Parathyroid adenoma (tissue), 2 donors: ENCODE measurements around the gene MLLT1.

ENCODE experiments used
- H2AFZ ChIP-seq: fragments of 300-600 bp; sonication (generic); one replicate; pipeline ENCODE4 v1.7.0; 2017; ENCODE audit warnings: antibody characterized with exemption, mild to moderate bottlenecking
- H3K27ac ChIP-seq: fragments of 300-600 bp; sonication (generic); one replicate; pipeline ENCODE4 v1.7.0; 2017
- H3K27me3 ChIP-seq: fragments of 300-600 bp; sonication (generic); one replicate; pipeline ENCODE4 v1.7.0; 2017; ENCODE audit warnings: low read length; ENCODE audit not compliant: control insufficient read depth, insufficient read depth
- H3K36me3 ChIP-seq: fragments of 300-600 bp; sonication (generic); one replicate; pipeline ENCODE4 v1.7.0; 2017; ENCODE audit warnings: low read length; ENCODE audit not compliant: control insufficient read depth, insufficient read depth
- H3K4me1 ChIP-seq: fragments of 300-600 bp; sonication (generic); one replicate; pipeline ENCODE4 v1.7.0; 2017; ENCODE audit warnings: control low read depth
- H3K4me2 ChIP-seq: fragments of 300-600 bp; sonication (generic); one replicate; pipeline ENCODE4 v1.7.0; 2017; ENCODE audit warnings: low read length
- H3K4me3 ChIP-seq: fragments of 300-600 bp; sonication (generic); one replicate; pipeline ENCODE4 v1.7.0; 2017; ENCODE audit warnings: low read depth, low read length
- H3K79me2 ChIP-seq: fragments of 300-600 bp; sonication (generic); one replicate; pipeline ENCODE4 v1.7.0; 2017; ENCODE audit warnings: control low read depth
- H3K9ac ChIP-seq: fragments of 300-600 bp; sonication (generic); one replicate; pipeline ENCODE4 v1.7.0; 2017; ENCODE audit warnings: mild to moderate bottlenecking
- H3K9me3 ChIP-seq: fragments of 300-600 bp; sonication (generic); one replicate; pipeline ENCODE4 v1.7.0; 2017; ENCODE audit warnings: low read length; ENCODE audit not compliant: control insufficient read depth
- TF ChIP-seq, protein P1 (sequence below): fragments of 300-600 bp; sonication (generic); IDR thresholded peaks from one replicate; pipeline ENCODE4 v1.7.0; 2017; ENCODE audit warnings: antibody characterized with exemption, mild to moderate bottlenecking
- donor health status: primary hyperparathyroidism.

MLLT1 gene

DNA sequence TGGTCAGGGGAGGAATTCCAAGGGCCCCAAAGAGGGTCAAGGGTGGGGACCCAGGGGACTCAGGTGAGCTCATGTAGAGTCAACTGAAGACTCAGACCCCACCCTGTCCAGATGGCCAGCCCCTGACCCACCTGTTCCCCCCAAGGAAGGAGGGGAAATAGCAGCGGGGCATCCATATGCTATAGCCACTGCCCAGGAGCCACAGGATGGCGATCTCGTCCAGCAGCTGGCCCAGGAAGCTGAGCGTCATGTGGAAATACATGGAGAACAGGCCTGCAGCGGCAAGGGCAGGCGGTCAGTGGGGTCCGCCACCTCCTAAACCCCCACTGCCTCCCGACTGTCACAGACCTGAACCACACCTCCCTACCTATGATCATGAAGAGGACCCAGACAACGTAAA is 32.2 kb upstream of the MLLT1 start:
- Histone ChIP-seq H3K4me3 (no peak overlapping the region), H3K79me2 (no peaks in the 10 kb centered on the region), H3K9me3 (no peaks in the 10 kb centered on the region), H3K27me3 (no peaks in the 10 kb centered on the region), H3K4me2 (no peak overlapping the region), H3K4me1 (no peaks in the 10 kb centered on the region), H3K27ac (no peak overlapping the region), H2AFZ (no peak overlapping the region), H3K9ac (no peak overlapping the region), H3K36me3 (no peaks in the 10 kb centered on the region)
- TF ChIP-seq, protein P1, sequence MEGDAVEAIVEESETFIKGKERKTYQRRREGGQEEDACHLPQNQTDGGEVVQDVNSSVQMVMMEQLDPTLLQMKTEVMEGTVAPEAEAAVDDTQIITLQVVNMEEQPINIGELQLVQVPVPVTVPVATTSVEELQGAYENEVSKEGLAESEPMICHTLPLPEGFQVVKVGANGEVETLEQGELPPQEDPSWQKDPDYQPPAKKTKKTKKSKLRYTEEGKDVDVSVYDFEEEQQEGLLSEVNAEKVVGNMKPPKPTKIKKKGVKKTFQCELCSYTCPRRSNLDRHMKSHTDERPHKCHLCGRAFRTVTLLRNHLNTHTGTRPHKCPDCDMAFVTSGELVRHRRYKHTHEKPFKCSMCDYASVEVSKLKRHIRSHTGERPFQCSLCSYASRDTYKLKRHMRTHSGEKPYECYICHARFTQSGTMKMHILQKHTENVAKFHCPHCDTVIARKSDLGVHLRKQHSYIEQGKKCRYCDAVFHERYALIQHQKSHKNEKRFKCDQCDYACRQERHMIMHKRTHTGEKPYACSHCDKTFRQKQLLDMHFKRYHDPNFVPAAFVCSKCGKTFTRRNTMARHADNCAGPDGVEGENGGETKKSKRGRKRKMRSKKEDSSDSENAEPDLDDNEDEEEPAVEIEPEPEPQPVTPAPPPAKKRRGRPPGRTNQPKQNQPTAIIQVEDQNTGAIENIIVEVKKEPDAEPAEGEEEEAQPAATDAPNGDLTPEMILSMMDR = no peak

DNA sequence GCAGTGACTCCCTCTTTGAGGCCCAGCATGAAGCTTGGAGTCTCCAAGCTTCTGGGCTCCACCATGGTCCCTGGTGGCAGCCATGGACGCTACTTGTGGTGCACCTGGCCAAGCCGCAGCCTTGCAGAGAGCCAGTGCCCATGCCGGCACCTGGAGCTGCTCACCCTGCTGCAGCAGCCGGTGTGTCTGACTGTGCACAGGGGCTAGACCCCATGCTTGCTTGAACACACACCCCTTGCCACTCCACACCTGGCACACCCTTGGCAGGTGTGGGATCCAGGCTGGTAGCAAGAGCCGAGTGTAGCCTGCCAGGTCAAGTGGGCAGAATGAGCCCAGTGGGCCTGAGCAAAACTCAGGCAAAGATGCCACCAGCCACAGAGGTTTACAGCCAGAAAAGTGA is 18.6 kb upstream of the MLLT1 start:
- no peak overlapping the region for H3K4me3 ChIP-seq
- H2AFZ ChIP-seq = no peak overlapping the region
- no peaks in the 10 kb centered on the region for H3K9me3 ChIP-seq
- no peak overlapping the region for H3K4me2 ChIP-seq
- no peaks in the 10 kb centered on the region for H3K27me3 ChIP-seq
- no peaks in the 10 kb centered on the region for H3K36me3 ChIP-seq
- TF ChIP-seq, protein P1 = no peak
- no peak overlapping the region for H3K9ac ChIP-seq
- H3K79me2 ChIP-seq = no peaks in the 10 kb centered on the region
- H3K4me1 ChIP-seq = no peaks in the 10 kb centered on the region
- H3K27ac ChIP-seq = no peak overlapping the region

DNA sequence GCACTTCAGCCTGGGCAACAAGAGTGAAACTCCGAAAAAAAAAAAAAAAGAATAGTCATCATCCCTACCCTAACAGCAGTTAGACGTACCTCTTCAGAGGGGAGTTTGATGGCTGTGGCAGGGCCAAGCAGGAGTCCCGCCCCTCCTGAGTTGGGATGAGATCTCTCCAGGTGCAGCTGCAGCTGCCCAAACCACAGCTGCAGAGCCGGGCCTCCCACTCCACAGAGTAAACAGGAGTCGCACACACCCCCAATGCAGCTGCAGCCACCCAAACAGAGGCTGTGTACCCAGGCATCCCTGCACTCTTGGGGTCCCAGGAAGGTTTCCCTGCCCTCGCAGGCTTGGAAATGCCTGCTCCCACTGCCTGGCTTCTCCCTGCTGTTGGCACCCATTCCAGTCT is 17.4 kb upstream of the MLLT1 start:
- no peak overlapping the region for H3K4me3 ChIP-seq
- TF ChIP-seq, protein P1 = no peak
- H3K27ac ChIP-seq = no peak overlapping the region
- no peak overlapping the region for H2AFZ ChIP-seq
- H3K9ac ChIP-seq = no peak overlapping the region
- H3K79me2 ChIP-seq = no peaks in the 10 kb centered on the region
- H3K27me3 ChIP-seq = no peaks in the 10 kb centered on the region
- H3K9me3 ChIP-seq = no peaks in the 10 kb centered on the region
- H3K36me3 ChIP-seq = no peaks in the 10 kb centered on the region
- H3K4me2 ChIP-seq = no peak overlapping the region
- no peaks in the 10 kb centered on the region for H3K4me1 ChIP-seq

DNA sequence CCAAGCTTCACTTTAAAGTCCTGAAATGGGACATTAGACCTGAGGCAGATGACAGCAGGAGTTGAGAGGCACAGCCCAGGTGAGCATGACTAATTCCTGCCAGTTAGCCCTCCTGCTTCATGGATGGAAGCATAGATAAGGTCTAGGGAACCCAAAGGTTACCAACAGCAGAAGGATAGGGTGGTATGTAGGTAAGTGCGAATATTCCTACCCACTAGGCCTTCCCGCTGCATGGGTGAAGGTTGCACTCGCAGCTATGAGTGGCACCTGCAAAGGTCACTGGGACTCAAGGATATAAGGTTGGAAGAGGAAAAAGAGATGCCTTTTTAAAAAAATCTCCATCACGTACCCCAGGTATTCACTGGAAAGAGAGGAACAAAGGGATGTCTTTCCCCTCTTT is 12.2 kb upstream of the MLLT1 start:
- TF ChIP-seq, protein P1 = no peak
- Histone ChIP-seq H3K9me3 (no peaks in the 10 kb centered on the region), H2AFZ (no peak overlapping the region), H3K36me3 (no peaks in the 10 kb centered on the region), H3K4me2 (no peak overlapping the region), H3K9ac (no peak overlapping the region), H3K27ac (no peak overlapping the region), H3K4me3 (no peak overlapping the region), H3K79me2 (no peaks in the 10 kb centered on the region), H3K4me1 (no peaks in the 10 kb centered on the region), H3K27me3 (no peaks in the 10 kb centered on the region)

DNA sequence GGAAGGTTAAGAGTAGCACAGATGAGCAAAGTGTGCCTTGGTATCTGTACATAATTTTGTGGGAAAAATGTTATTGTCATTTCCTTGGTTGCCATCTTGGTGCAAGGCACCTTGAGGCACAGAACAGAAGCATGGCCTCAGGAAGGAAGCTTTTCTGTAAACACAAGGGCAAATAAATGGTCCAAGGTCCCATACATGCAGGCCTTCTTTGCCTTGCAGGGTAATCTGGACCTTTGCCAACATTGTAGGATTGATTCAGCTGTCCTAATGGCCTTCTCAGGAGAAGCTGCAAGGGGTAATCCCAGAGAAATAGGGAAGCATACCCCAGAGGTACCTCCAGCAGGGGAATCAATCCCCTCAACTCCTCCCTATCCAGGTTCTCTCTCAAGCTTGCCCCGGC is 9.0 kb upstream of the MLLT1 start:
- TF ChIP-seq, protein P1 = no peak
- Histone ChIP-seq H3K27me3 (no peaks in the 10 kb centered on the region), H3K4me3 (no peak overlapping the region), H3K36me3 (no peaks in the 10 kb centered on the region), H3K9ac (no peak overlapping the region), H2AFZ (no peak overlapping the region), H3K79me2 (no peaks in the 10 kb centered on the region), H3K27ac (no peak overlapping the region), H3K9me3 (no peaks in the 10 kb centered on the region), H3K4me2 (no peak overlapping the region), H3K4me1 (no peaks in the 10 kb centered on the region)
